GM12892 (cell line): ENCODE measurements around the gene GPR37.

Experiments
- POLR2A ChIP-seq: IDR thresholded peaks from 2 replicates; pipeline ENCODE4 v1.6.1; 2011; ENCODE audit warnings: low read depth, low read length, control low read depth
- POLR2AphosphoS5 ChIP-seq: IDR thresholded peaks from 2 replicates; pipeline ENCODE4 v1.6.1; 2011; ENCODE audit warnings: low read depth, low read length, control low read depth

DNA sequence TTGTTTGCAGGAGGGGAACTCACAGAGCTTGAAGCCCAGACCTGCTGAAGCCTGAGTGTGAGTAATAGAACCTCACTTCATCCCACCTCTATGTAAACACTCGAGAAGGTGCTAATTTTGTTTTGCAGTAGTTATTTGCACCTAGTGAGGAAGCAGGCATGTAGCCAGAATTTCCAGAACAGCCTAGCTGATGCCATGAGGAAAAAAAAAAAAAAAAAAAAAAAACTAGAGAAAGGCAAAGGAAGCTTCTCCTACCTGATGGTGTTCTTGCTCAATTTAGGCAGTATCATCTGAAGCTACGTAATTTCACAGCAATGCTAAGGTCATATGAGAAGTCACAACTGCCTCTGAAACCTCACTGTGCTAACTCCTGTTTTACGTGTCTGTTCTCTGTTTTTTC lies 13.6 kb upstream of the GPR37 start:
- no peak for TF ChIP-seq POLR2AphosphoS5
- TF ChIP-seq POLR2A: no peak
